Measurements from ENCODE around the gene OR2L2.

- no peak for TF ChIP-seq CTCF (IDR thresholded peaks at IDR 0.05)
- no peak for TF ChIP-seq POLR2AphosphoS5 (IDR thresholded peaks at IDR 0.05)
These were observed 31.1 kb upstream of the OR2L2 start for GRCh38 chr1:247998811-247999210.

Measured in suprapubic skin (tissue), 3 donors.